GM23338 (cell line): ENCODE data around the gene HOXB6. TPM values are rescaled to one million over a fixed set of nuclear protein-coding genes. Genes with fewer than 3 reads are reported as not detected.

ENCODE experiments used
- ATAC-seq: fragments of 200-7000 bp; cut with Tn5 transposase; 3 replicates; pipeline ENCODE4 v1.9.1; 2020
- DNase-seq: peaks from one replicate; pipeline ENCODE4 v3.0.0-alpha.2; 2015; ENCODE audit warnings: low spot score
- H2AFZ ChIP-seq: fragments of 200-600 bp; sonication (generic); 2 replicates; pipeline ENCODE4 v1.8.0; 2016; ENCODE audit warnings: antibody characterized with exemption, mild to moderate bottlenecking, moderate library complexity
- H3F3A ChIP-seq: fragments of 200-600 bp; sonication (generic); replicated peaks from 2 replicates; pipeline ENCODE4 v1.8.0; 2017; ENCODE audit warnings: antibody characterized with exemption, mixed run types, low read depth
- H3K27ac ChIP-seq: fragments of 200-600 bp; sonication (generic); 2 replicates; pipeline ENCODE4 v1.6.1; 2016; ENCODE audit warnings: low read depth
- H3K27me3 ChIP-seq: fragments of 200-600 bp; sonication (generic); 2 replicates; pipeline ENCODE4 v1.8.0; 2016; ENCODE audit warnings: mild to moderate bottlenecking, mixed run types, moderate library complexity; ENCODE audit not compliant: insufficient read depth
- H3K36me3 ChIP-seq: fragments of 200-600 bp; sonication (generic); 2 replicates; pipeline ENCODE4 v1.8.0; 2016; ENCODE audit warnings: mild to moderate bottlenecking; ENCODE audit not compliant: insufficient read depth
- H3K4me1 ChIP-seq: fragments of 200-600 bp; sonication (generic); 2 replicates; pipeline ENCODE4 v1.8.0; 2016; ENCODE audit warnings: mild to moderate bottlenecking, moderate library complexity; ENCODE audit not compliant: insufficient read depth
- H3K4me2 ChIP-seq: fragments of 200-600 bp; sonication (generic); 2 replicates; pipeline ENCODE4 v1.7.1; 2017; ENCODE audit warnings: mixed run types
- H3K4me3 ChIP-seq: fragments of 200-600 bp; sonication (generic); 2 replicates; pipeline ENCODE4 v1.6.1; 2016; ENCODE audit warnings: mixed run types
- H3K79me2 ChIP-seq: fragments of 200-600 bp; sonication (generic); replicated peaks from 2 replicates; pipeline ENCODE4 v1.8.0; 2017; ENCODE audit warnings: mild to moderate bottlenecking; ENCODE audit not compliant: insufficient read depth
- H3K9me2 ChIP-seq: fragments of 200-600 bp; sonication (generic); 2 replicates; pipeline ENCODE4 v1.8.0; 2017; ENCODE audit not compliant: insufficient read depth
- H4K20me1 ChIP-seq: fragments of 200-600 bp; sonication (generic); replicated peaks from 2 replicates; pipeline ENCODE4 v1.8.0; 2017; ENCODE audit warnings: mild to moderate bottlenecking; ENCODE audit not compliant: insufficient read depth
- H3K27ac Mint-ChIP-seq: 2 replicates; pipeline ENCODE4 v1.8.0; 2020; ENCODE audit warnings: inconsistent platforms, mild to moderate bottlenecking, moderate library complexity, mixed read lengths
- H3K27me3 Mint-ChIP-seq: 3 replicates; pipeline ENCODE4 v1.8.0; 2022; ENCODE audit warnings: low read depth, mild to moderate bottlenecking, moderate library complexity, mixed read lengths, inconsistent platforms; ENCODE audit not compliant: insufficient read depth, poor library complexity
- H3K36me3 Mint-ChIP-seq: 3 replicates; pipeline ENCODE4 v1.8.0; 2021; ENCODE audit warnings: low read depth, mild to moderate bottlenecking, inconsistent platforms, moderate library complexity, mixed read lengths
- H3K4me1 Mint-ChIP-seq: 3 replicates; pipeline ENCODE4 v1.8.0; 2020; ENCODE audit warnings: mild to moderate bottlenecking, inconsistent platforms, mixed read lengths
- H3K4me3 Mint-ChIP-seq: 3 replicates; pipeline ENCODE4 v1.8.0; 2021; ENCODE audit warnings: moderate library complexity, mild to moderate bottlenecking, inconsistent platforms, mixed read lengths
- H3K9me3 Mint-ChIP-seq: 3 replicates; pipeline ENCODE4 v1.8.0; 2020; ENCODE audit warnings: moderate library complexity, mild to moderate bottlenecking, inconsistent platforms, mixed read lengths
- CREB1 ChIP-seq: fragments of 250-450 bp; sonication (Bioruptor Pico); IDR thresholded peaks from 2 replicates; pipeline ENCODE4 v1.5.0; 2020; ENCODE audit warnings: low read depth, mild to moderate bottlenecking, moderate library complexity
- EZH2 ChIP-seq: fragments of 200-600 bp; sonication (generic); IDR thresholded peaks from one replicate; pipeline ENCODE4 v1.8.0; 2017; ENCODE audit warnings: antibody characterized with exemption, mild to moderate bottlenecking, low read depth; ENCODE audit not compliant: unreplicated experiment
- NANOG ChIP-seq: IDR thresholded peaks from 2 replicates; pipeline ENCODE4 v1.6.1; 2016; ENCODE audit warnings: antibody characterized with exemption, borderline replicate concordance
- POLR2AphosphoS5 ChIP-seq: IDR thresholded peaks from 2 replicates; pipeline ENCODE4 v1.6.1; 2016; ENCODE audit warnings: antibody characterized with exemption, low read depth
- REST ChIP-seq: IDR thresholded peaks from one replicate; pipeline ENCODE4 v1.6.1; 2018; ENCODE audit warnings: antibody characterized with exemption; ENCODE audit not compliant: unreplicated experiment
- ZNF114 ChIP-seq: fragments of 250-450 bp; sonication (Bioruptor Pico); IDR thresholded peaks from 2 replicates; pipeline ENCODE4 v1.5.0; 2020; ENCODE audit warnings: mild to moderate bottlenecking, moderate library complexity
- polyA plus RNA-seq: library from polyadenylated mRNA; unstranded; fragments of >200 nt; fragmentation: Nextera tagmentation; extraction: Ambion mirVana; gene quantifications from 2 replicates; pipeline ENCODE4 v1.2.1, GENCODE V29; 2016
- total RNA-seq: library from RNA; depleted of rRNA; stranded (reverse); fragments of >200 nt; shearing (Covaris generic); gene quantifications from 2 replicates; pipeline ENCODE4 v1.2.3, GENCODE V29; 2014
- TF ChIP-seq, protein P1 (sequence below), 2 experiments: fragments of 200-600 bp in 1 of 2; sonication (generic) in 1 of 2; conservative IDR thresholded peaks; 2 replicates each; pipeline versions ENCODE4 v1.5.1 to v1.6.1; 2016 to 2017; ENCODE audit warnings: antibody characterized with exemption in 2 of 2, low read depth in 2 of 2, mild to moderate bottlenecking in 2 of 2, moderate library complexity in 1 of 2

HOXB6 gene
- total and polyA plus RNA-seq, 2 experiments from 2014 or later, result not detected

DNA sequence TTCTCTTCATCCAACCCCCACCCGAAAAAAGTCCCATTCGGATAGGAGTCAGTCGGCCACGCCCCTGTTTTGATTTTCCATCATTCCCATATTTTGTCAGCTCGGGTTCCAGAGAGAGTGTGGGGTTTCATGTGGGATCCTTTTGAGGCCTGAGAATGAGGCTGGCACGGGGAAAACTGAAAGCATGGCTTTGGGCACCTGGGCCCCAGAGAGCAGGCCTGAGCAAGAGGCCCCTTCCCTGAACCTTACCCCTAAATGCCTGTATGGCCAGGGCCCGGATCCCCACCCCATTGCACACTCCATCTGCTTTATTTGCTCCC, 22.1 kb downstream of the HOXB6 start:
- TF ChIP-seq EZH2, result peak; percentile 61
- no peak for TF ChIP-seq POLR2AphosphoS5
- Histone ChIP-seq H4K20me1 (peaks cover 76% of the 10 kb centered on the region), H3K27me3 (peaks cover 100% of the 10 kb centered on the region), H3K9me2 (no peaks in the 10 kb centered on the region), H3K4me2 (no peak overlapping the region), H3K36me3 (no peaks in the 10 kb centered on the region), H3K4me1 (peaks cover 57% of the 10 kb centered on the region), H3K4me3 (peak overlapping the region; percentile 20; the same call in 1 of the 2 replicates), H2AFZ (no peak overlapping the region), H3F3A (peaks cover 58% of the 10 kb centered on the region), H3K27ac (no peak overlapping the region), H3K79me2 (no peaks in the 10 kb centered on the region)
- Mint-ChIP-seq H3K27ac (no peak overlapping the region), H3K9me3 (peaks cover 10% of the 10 kb centered on the region), H3K4me3 (peak overlapping the region; percentile 34; the same call in 1 of the 3 replicates), H3K27me3 (peaks cover 97% of the 10 kb centered on the region), H3K36me3 (no peaks in the 10 kb centered on the region), H3K4me1 (peaks cover 39% of the 10 kb centered on the region)
- DNase-seq, result no peak
- no peak for ATAC-seq

- Histone ChIP-seq H3F3A (peaks cover 53% of the 10 kb centered on the region), H3K27me3 (peaks cover 100% of the 10 kb centered on the region), H4K20me1 (peaks cover 60% of the 10 kb centered on the region), H3K36me3 (no peaks in the 10 kb centered on the region), H3K4me1 (peaks cover 49% of the 10 kb centered on the region; the same call in 1 of the 2 replicates), H3K79me2 (no peaks in the 10 kb centered on the region), H3K27ac (no peak overlapping the region), H3K4me2 (no peak overlapping the region), H2AFZ (no peak overlapping the region), H3K4me3 (no peak overlapping the region), H3K9me2 (no peaks in the 10 kb centered on the region)
- TF ChIP-seq NANOG (no peak), POLR2AphosphoS5 (no peak), ZNF114 (CRISPR knock-in tag) (no peak), CREB1 (CRISPR knock-in tag) (no peak), EZH2 (peak; percentile 96), REST (no peak)
- TF ChIP-seq, protein P1, sequence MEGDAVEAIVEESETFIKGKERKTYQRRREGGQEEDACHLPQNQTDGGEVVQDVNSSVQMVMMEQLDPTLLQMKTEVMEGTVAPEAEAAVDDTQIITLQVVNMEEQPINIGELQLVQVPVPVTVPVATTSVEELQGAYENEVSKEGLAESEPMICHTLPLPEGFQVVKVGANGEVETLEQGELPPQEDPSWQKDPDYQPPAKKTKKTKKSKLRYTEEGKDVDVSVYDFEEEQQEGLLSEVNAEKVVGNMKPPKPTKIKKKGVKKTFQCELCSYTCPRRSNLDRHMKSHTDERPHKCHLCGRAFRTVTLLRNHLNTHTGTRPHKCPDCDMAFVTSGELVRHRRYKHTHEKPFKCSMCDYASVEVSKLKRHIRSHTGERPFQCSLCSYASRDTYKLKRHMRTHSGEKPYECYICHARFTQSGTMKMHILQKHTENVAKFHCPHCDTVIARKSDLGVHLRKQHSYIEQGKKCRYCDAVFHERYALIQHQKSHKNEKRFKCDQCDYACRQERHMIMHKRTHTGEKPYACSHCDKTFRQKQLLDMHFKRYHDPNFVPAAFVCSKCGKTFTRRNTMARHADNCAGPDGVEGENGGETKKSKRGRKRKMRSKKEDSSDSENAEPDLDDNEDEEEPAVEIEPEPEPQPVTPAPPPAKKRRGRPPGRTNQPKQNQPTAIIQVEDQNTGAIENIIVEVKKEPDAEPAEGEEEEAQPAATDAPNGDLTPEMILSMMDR (conservative IDR thresholded peaks at IDR 0.05; ENCODE audit: low read depth in 2 of 2), result no peak
- Mint-ChIP-seq H3K4me1 (peaks cover 29% of the 10 kb centered on the region), H3K4me3 (no peak overlapping the region), H3K27me3 (peaks cover 70% of the 10 kb centered on the region), H3K27ac (no peak overlapping the region), H3K9me3 (peaks cover 10% of the 10 kb centered on the region), H3K36me3 (no peaks in the 10 kb centered on the region)
- DNase-seq, result no peak
- ATAC-seq, result no peak
Measured at GRCh38 chr17:48579760-48580554, 24.8 kb downstream of the HOXB6 start.
